K562 (cell line): Measurements from ENCODE around the gene EHD2. TPM values are rescaled to one million over a fixed set of nuclear protein-coding genes. Genes with fewer than 3 reads are reported as not detected.
A peak's percentile ranks its signal among the peaks of the same experiment; 100 is the strongest.

Experiments
- ATF3 ChIP-seq, 2 experiments: fragments of 450-650 bp in 1 of 2; sonication (generic) in 1 of 2; formaldehyde crosslinking in 1 of 2; IDR thresholded peaks in 1 of 2; conservative IDR thresholded peaks in 1 of 2; 2 replicates each; pipeline versions ENCODE4 v1.6.1 to v1.8.1; 2016 to 2023; ENCODE audit warnings: mild to moderate bottlenecking in 2 of 2, moderate library complexity in 2 of 2, inconsistent platforms in 1 of 2, missing genetic modification reagents in 1 of 2
- HNRNPK ChIP-seq: fragments of 200-400 bp; formaldehyde crosslinking; IDR thresholded peaks from one replicate; pipeline ENCODE4 v1.6.1; 2018; ENCODE audit warnings: mild to moderate bottlenecking, low read depth, low read length; ENCODE audit not compliant: poor library complexity, severe bottlenecking
- MAZ ChIP-seq, 2 experiments: fragments of 450-650 bp in 1 of 2; sonication (generic) in 1 of 2; formaldehyde crosslinking; IDR thresholded peaks in 1 of 2; conservative IDR thresholded peaks in 1 of 2; 2 replicates each; pipeline versions ENCODE4 v1.4.0 to v1.5.0; 2020; ENCODE audit warnings: mild to moderate bottlenecking in 1 of 2, missing genetic modification reagents in 1 of 2
- MNT ChIP-seq, 2 experiments: fragments of 450-650 bp; conservative IDR thresholded peaks; 2 replicates each; pipeline ENCODE4 v1.6.1; 2017; ENCODE audit warnings: mild to moderate bottlenecking in 2 of 2, moderate library complexity in 2 of 2
- POLR2A ChIP-seq: fragments of 450-650 bp; conservative IDR thresholded peaks from 2 replicates; pipeline ENCODE4 v1.6.1; 2016
- SMC3 ChIP-seq: conservative IDR thresholded peaks from 2 replicates; pipeline ENCODE4 v1.6.1; 2011; ENCODE audit warnings: low read depth, low read length, improper control_type of control experiment; ENCODE audit not compliant: insufficient read depth
- SOX6 ChIP-seq: fragments of 450-650 bp; IDR thresholded peaks from 2 replicates; pipeline ENCODE4 v1.6.1; 2014; ENCODE audit warnings: mild to moderate bottlenecking
- STAT5A ChIP-seq: IDR thresholded peaks from 2 replicates; pipeline ENCODE4 v1.6.1; 2012; ENCODE audit warnings: low read length, inconsistent platforms, borderline replicate concordance
- STAT6 ChIP-seq: sonication (generic); formaldehyde crosslinking; IDR thresholded peaks from 2 replicates; pipeline ENCODE4 v1.8.1; 2023; ENCODE audit warnings: mild to moderate bottlenecking, missing genetic modification reagents
- ZC3H11A ChIP-seq: IDR thresholded peaks from 2 replicates; pipeline ENCODE4 v1.6.1; 2012; ENCODE audit warnings: low read depth, low read length, improper control_type of control experiment
- ZFP30 ChIP-seq: fragments of 250-450 bp; sonication (Bioruptor Pico); IDR thresholded peaks from 2 replicates; pipeline ENCODE4 v1.8.0; 2022; ENCODE audit warnings: moderate library complexity, mild to moderate bottlenecking, inconsistent platforms, borderline replicate concordance
- ZNF174 ChIP-seq: fragments of 250-450 bp; sonication (Bioruptor Pico); IDR thresholded peaks from 2 replicates; pipeline ENCODE4 v1.4.0; 2020; ENCODE audit warnings: mild to moderate bottlenecking
- ZNF655 ChIP-seq: fragments of 250-450 bp; sonication (Bioruptor Pico); IDR thresholded peaks from 2 replicates; pipeline ENCODE4 v1.5.0; 2021
- ZNF785 ChIP-seq: fragments of 250-450 bp; sonication (Bioruptor Pico); IDR thresholded peaks from 2 replicates; pipeline ENCODE4 v1.4.0; 2020; ENCODE audit warnings: mild to moderate bottlenecking
- polyA plus RNA-seq, 8 experiments: library from polyadenylated mRNA; depleted of rRNA in 4 of 8; stranded (reverse) in 5 of 8; unstranded in 3 of 8; fragments of >200 nt; fragmentation: Nextera tagmentation in 2 of 8; fragmentation: Illumina TruSeq in 1 of 8; extraction: Ambion mirVana in 2 of 8; extraction: Trizol in 1 of 8; gene quantifications; 2 replicates each; pipeline versions ENCODE4 v1.2.1 to v1.2.3, GENCODE V29; 2011 to 2014; ENCODE audit warnings: inconsistent platforms in 1 of 8, missing spikeins in 1 of 8
- total RNA-seq, 7 experiments: library from RNA; depleted of rRNA in 6 of 7; stranded (reverse); fragments of >200 nt in 6 of 7; fragmentation: Illumina TruSeq in 2 of 7; extraction: Trizol in 2 of 7; gene quantifications; 2 replicates each; pipeline versions ENCODE4 v1.2.1 to v1.2.3, GENCODE V29; 2011 to 2021; ENCODE audit warnings: low replicate concordance in 1 of 7
- TF ChIP-seq, protein P1 (sequence below): sonication (generic); formaldehyde crosslinking; IDR thresholded peaks from 2 replicates; pipeline ENCODE4 v1.8.0; 2022; ENCODE audit warnings: mild to moderate bottlenecking, missing genetic modification reagents
- TF ChIP-seq, protein P2 (sequence below): fragments of 250-450 bp; sonication (Bioruptor Pico); IDR thresholded peaks from 2 replicates; pipeline ENCODE4 v1.4.0; 2020

The EHD2 gene
- total and polyA plus RNA-seq, 9 of the 15 experiments (the other 6 are each of a cell fraction or from before 2014, with no cell fraction given): 1.7 to 32.2 (median 3.0) TPM

DNA sequence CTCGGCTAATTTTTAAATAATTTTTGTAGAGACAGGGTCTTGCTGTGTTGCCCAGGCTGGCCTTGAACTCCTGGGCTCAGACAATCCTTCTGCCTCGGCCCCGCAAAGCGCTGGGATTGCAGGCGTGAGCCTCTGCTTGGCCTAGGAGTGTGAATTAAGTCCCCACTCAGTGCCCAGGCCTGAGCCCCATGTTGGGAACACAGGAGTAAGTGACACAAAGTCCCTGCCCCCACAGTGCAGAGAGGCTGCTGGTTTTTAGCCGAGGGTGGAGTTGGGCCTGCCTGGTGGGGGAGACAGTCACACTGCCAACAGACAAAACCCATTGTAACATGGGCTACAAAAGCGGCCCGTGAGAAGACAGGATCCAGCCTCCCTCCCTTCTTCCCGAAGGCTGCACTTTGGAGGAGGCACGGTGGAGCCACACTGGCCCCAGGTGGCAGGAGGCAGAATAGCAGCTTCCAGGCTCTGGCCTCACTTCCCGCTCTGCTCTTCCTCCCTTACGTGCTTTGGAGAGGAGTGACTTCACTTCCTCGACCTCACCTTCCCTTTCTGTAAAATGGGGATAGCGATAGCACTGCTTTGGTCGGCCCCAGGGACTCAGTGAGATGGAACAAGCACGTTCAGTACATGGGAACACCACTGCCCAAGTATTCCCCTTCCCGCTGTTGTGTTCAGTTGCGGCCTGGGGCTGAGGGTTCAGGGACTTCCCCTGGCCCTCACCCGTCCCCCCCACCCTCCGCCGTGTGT lies 15.2 kb upstream of the EHD2 start (continued):
- no peak for TF ChIP-seq MNT (conservative IDR thresholded peaks at IDR 0.05)
- TF ChIP-seq POLR2A: no peak
- TF ChIP-seq ZNF785: no peak
- TF ChIP-seq HNRNPK: no peak
- TF ChIP-seq ZNF174: no peak
- TF ChIP-seq SOX6: peak; percentile 89
- TF ChIP-seq ZFP30 (CRISPR knock-in tag): no peak
- TF ChIP-seq STAT6: no peak
- peak; percentile 97 for TF ChIP-seq SMC3
- no peak for TF ChIP-seq STAT5A
- TF ChIP-seq ZNF655 (CRISPR knock-in tag): no peak
- TF ChIP-seq ATF3 (IDR thresholded peaks at IDR 0.05): no peak
- no peak for TF ChIP-seq ATF3 (CRISPR knock-in tag; conservative IDR thresholded peaks at IDR 0.05)
- TF ChIP-seq, protein P1, sequence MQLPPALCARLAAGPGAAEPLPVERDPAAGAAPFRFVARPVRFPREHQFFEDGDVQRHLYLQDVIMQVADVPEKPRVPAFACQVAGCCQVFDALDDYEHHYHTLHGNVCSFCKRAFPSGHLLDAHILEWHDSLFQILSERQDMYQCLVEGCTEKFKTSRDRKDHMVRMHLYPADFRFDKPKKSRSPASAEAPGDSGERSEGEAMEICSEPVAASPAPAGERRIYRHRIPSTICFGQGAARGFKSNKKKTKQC (CRISPR knock-in tag): 0 out of 2 replicates have a peak, but pooled peaks have one; percentile 30
- peak; percentile 64 to 69; a peak in 2 of 4 replicates for TF ChIP-seq MAZ (CRISPR knock-in tag; conservative IDR thresholded peaks at IDR 0.05 in 1 of 2, IDR thresholded peaks at IDR 0.05 in 1 of 2)
- no peak for TF ChIP-seq ZC3H11A
- TF ChIP-seq, protein P2, sequence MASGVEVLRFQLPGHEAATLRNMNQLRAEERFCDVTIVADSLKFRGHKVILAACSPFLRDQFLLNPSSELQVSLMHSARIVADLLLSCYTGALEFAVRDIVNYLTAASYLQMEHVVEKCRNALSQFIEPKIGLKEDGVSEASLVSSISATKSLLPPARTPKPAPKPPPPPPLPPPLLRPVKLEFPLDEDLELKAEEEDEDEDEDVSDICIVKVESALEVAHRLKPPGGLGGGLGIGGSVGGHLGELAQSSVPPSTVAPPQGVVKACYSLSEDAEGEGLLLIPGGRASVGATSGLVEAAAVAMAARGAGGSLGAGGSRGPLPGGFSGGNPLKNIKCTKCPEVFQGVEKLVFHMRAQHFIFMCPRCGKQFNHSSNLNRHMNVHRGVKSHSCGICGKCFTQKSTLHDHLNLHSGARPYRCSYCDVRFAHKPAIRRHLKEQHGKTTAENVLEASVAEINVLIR (CRISPR knock-in tag): no peak
